ENCODE results near the gene B4GAT1. TPM values are rescaled to one million over a fixed set of nuclear protein-coding genes. Genes with fewer than 3 reads are reported as not detected.

Gene B4GAT1
- total RNA-seq, 1 experiment from 2014 or later: 47.1 TPM

DNA sequence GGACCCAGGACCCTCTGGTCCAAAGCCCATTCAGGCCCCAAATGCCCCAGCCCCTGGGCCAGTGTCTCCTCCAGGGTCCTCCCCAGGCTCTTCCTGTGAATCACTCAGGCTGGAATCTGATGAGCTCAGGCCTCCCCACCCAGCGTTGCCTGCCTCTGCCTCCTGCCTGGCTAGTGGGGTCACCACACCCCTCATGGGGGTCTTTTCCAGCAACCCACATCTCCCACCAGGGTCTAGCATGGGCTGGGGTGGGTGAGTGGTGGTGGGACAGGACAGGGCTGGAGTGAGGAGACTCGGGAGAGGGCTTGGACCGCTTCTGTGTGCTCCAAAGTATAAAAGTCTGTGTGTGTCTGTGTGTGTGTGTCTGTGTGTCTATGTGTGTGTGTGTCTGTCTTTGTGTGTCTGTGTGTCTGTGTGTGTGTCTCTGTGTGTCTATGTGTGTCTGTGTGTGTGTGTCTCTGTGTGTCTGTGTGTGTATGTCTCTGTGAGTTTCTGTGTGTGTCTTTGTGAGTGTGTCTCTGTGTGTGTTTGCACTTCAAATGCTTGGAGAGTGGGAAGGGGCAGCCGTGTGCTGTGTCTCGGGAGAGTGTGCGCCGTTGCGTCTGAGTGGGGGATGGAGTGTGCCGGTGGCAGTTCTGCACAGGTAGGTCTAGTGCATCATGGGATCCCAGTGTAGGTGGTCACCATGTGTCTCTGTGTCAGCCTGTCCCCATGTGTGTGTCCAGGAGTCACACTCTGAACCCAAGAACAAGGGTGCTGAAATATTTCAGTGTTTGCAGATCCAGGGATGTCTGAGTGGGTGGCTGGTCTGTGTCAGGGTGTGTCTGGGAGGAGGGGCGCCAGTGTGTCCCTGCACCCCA is 20.0 kb downstream of the B4GAT1 start:
- Histone ChIP-seq H3K27ac (ENCODE audit: low read depth, low read length, poor library complexity, severe bottlenecking) (peak overlapping the region; percentile 59), H3K4me1 (ENCODE audit: insufficient read depth, low read length, poor library complexity, severe bottlenecking) (peaks cover 24% of the 10 kb centered on the region), H3K27me3 (replicated peaks; ENCODE audit: insufficient read depth, low read depth, low read length, poor library complexity) (no peaks in the 10 kb centered on the region), H3K36me3 (ENCODE audit: insufficient read depth, low read length, poor library complexity, severe bottlenecking) (no peaks in the 10 kb centered on the region), H3K4me3 (ENCODE audit: low read depth, low read length, poor library complexity, severe bottlenecking) (no peak overlapping the region), H3K9me3 (ENCODE audit: low read depth, low read length, poor library complexity, severe bottlenecking) (no peaks in the 10 kb centered on the region)
- intact Hi-C loops (cut with micrococcal nuclease; ENCODE audit: unreplicated experiment): loop anchor here (1.0 to 5.0 kb wide), 2 partner anchors 15 to 105 kb away; no protein-coding TSS in a partner anchor
- ChIA-PET POLR2A (ENCODE audit: low non-redundant PET) (interaction anchor here (1.0 kb wide), 1 partner anchor 15 kb away, joined by 3 read pairs; no protein-coding TSS in a partner anchor), CTCF (interaction anchor here (0.5 to 1.6 kb wide), 3 partner anchors 15 to 55 kb away, joined by 3 to 12 read pairs (median 5); no protein-coding TSS in a partner anchor)
- no peak for TF ChIP-seq EZH2 (IDR thresholded peaks at IDR 0.05; ENCODE audit: borderline replicate concordance, low read depth, low read length, poor library complexity, severe bottlenecking)
- TF ChIP-seq, protein P1, sequence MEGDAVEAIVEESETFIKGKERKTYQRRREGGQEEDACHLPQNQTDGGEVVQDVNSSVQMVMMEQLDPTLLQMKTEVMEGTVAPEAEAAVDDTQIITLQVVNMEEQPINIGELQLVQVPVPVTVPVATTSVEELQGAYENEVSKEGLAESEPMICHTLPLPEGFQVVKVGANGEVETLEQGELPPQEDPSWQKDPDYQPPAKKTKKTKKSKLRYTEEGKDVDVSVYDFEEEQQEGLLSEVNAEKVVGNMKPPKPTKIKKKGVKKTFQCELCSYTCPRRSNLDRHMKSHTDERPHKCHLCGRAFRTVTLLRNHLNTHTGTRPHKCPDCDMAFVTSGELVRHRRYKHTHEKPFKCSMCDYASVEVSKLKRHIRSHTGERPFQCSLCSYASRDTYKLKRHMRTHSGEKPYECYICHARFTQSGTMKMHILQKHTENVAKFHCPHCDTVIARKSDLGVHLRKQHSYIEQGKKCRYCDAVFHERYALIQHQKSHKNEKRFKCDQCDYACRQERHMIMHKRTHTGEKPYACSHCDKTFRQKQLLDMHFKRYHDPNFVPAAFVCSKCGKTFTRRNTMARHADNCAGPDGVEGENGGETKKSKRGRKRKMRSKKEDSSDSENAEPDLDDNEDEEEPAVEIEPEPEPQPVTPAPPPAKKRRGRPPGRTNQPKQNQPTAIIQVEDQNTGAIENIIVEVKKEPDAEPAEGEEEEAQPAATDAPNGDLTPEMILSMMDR (conservative IDR thresholded peaks at IDR 0.05; ENCODE audit: low read depth, low read length): no peak
- no TSS peak for BruUV-seq (replicated peaks)
- DNase-seq (ENCODE audit: low spot score): no peak

DNA sequence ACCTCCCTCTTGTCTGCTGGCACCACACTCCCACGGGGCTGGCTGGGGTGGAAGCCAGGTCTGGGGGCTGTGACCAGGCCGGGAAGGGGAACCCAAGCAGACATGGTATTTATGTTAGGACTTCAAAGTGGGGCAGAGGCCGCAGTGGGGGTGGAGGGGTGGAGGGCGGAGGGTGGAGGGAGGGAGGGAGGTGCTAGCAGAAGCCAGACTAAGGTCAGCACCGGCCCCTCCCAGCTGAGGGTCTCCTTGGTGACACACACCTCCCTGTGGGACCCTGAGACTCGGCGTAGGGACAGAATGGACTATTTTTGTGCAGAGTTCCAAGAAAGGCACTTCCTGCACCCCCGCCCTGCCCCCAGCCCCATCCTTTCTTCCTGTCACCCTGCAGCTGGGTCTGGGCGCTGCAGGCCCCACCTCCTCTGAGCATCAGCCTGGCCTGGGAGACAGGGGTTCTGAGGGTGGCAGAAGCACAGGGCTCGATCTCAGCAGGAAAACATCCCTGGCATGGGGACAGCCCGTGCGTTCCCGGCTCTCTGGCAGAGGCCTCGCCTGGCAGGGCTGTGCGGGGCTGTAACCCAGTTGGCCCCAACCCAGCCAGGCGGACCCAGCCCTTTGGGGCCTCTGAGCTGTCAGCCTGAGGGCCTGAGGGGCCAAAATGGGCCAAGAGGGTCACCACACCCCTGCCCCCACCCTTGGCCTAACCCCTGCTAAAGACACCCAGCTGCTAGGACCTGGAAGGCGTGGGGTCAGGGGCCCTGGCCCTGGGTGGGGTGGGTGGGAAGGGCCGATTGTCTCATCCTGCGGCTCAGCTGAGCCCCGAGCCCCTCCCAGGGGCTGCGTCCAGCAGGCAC is 20.9 kb downstream of the B4GAT1 start:
- H3K36me3 ChIP-seq (ENCODE audit: insufficient read depth, low read length, poor library complexity, severe bottlenecking): no peaks in the 10 kb centered on the region
- BruUV-seq (replicated peaks): no TSS peak
- ChIA-PET POLR2A (ENCODE audit: low non-redundant PET) (interaction anchor here (1.0 kb wide), 1 partner anchor 14 kb away, joined by 3 read pairs; no protein-coding TSS in a partner anchor), CTCF (interaction anchor here (0.5 to 1.6 kb wide), 3 partner anchors 14 to 56 kb away, joined by 3 to 12 read pairs (median 5); no protein-coding TSS in a partner anchor)
- H3K4me3 ChIP-seq (ENCODE audit: low read depth, low read length, poor library complexity, severe bottlenecking): no peak overlapping the region
- intact Hi-C loops (cut with micrococcal nuclease; ENCODE audit: unreplicated experiment): loop anchor here (5.0 kb wide), 1 partner anchor 104 kb away; no protein-coding TSS in a partner anchor
- DNase-seq (ENCODE audit: low spot score): no peak
- no peak for TF ChIP-seq EZH2 (IDR thresholded peaks at IDR 0.05; ENCODE audit: borderline replicate concordance, low read depth, low read length, poor library complexity, severe bottlenecking)
- TF ChIP-seq, protein P1 (conservative IDR thresholded peaks at IDR 0.05; ENCODE audit: low read depth, low read length): no peak
- H3K27me3 ChIP-seq (replicated peaks; ENCODE audit: insufficient read depth, low read depth, low read length, poor library complexity): no peaks in the 10 kb centered on the region
- H3K27ac ChIP-seq (ENCODE audit: low read depth, low read length, poor library complexity, severe bottlenecking): peak overlapping the region; percentile 59
- H3K9me3 ChIP-seq (ENCODE audit: low read depth, low read length, poor library complexity, severe bottlenecking): no peaks in the 10 kb centered on the region
- H3K4me1 ChIP-seq (ENCODE audit: insufficient read depth, low read length, poor library complexity, severe bottlenecking): peaks cover 24% of the 10 kb centered on the region

DNA sequence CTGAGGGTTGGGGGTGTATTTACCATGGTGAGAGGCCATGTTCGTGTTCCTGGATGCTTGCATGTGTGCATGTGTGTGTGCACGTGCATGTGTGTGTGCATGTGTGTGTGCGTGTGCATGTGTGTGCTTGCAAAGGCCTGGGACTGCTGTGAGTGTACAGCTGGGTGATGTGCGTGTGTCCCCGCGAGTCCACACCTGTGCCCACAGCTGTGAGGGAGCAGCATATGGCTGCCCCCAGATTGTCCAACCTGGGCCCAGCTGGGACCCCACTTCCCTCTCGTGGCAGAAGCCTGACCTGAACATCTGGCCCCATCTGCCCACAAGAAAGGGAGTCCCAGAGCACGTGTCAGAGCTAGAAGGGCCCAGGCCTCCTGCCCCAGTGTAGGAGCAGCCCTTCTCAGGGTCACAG is 22.2 kb downstream of the B4GAT1 start:
- TF ChIP-seq, protein P1 (conservative IDR thresholded peaks at IDR 0.05; ENCODE audit: low read depth, low read length): no peak
- TF ChIP-seq EZH2 (IDR thresholded peaks at IDR 0.05; ENCODE audit: borderline replicate concordance, low read depth, low read length, poor library complexity, severe bottlenecking): no peak
- intact Hi-C loops (cut with micrococcal nuclease; ENCODE audit: unreplicated experiment): loop anchor here (5.0 kb wide), 1 partner anchor 103 kb away; no protein-coding TSS in a partner anchor
- H3K27me3 ChIP-seq (replicated peaks; ENCODE audit: insufficient read depth, low read depth, low read length, poor library complexity): no peaks in the 10 kb centered on the region
- POLR2A ChIA-PET (ENCODE audit: low non-redundant PET): no interaction called here
- no TSS peak for BruUV-seq (replicated peaks)
- no peak overlapping the region for H3K4me3 ChIP-seq (ENCODE audit: low read depth, low read length, poor library complexity, severe bottlenecking)
- H3K27ac ChIP-seq (ENCODE audit: low read depth, low read length, poor library complexity, severe bottlenecking): peak overlapping the region; percentile 50
- peaks cover 24% of the 10 kb centered on the region for H3K4me1 ChIP-seq (ENCODE audit: insufficient read depth, low read length, poor library complexity, severe bottlenecking)
- no peak for DNase-seq (ENCODE audit: low spot score)
- no peaks in the 10 kb centered on the region for H3K36me3 ChIP-seq (ENCODE audit: insufficient read depth, low read length, poor library complexity, severe bottlenecking)
- CTCF ChIA-PET: no interaction called here
- no peaks in the 10 kb centered on the region for H3K9me3 ChIP-seq (ENCODE audit: low read depth, low read length, poor library complexity, severe bottlenecking)

Data from A673 (cell line).